Mesenchymal stem cell (in vitro differentiated cells and primary cell): ENCODE measurements around the gene TTC39A.

Source experiments
- DNase-seq: peaks from one replicate; pipeline ENCODE4 v3.0.0-alpha.2; 2013
- H2AFZ ChIP-seq: one replicate; pipeline ENCODE4 v1.6.1; 2013; ENCODE audit warnings: low read depth, mild to moderate bottlenecking, control low read depth, inconsistent platforms, low read length, moderate library complexity
- H2AK5ac ChIP-seq: 2 replicates; pipeline ENCODE4 v1.6.1; 2013; ENCODE audit warnings: low read length, moderate library complexity, mild to moderate bottlenecking, inconsistent platforms; ENCODE audit not compliant: severe bottlenecking
- H2BK120ac ChIP-seq: one replicate; pipeline ENCODE4 v1.6.1; 2013; ENCODE audit warnings: low read depth, mild to moderate bottlenecking, inconsistent platforms, low read length, moderate library complexity
- H2BK12ac ChIP-seq, 2 experiments: one replicate each; pipeline ENCODE4 v1.6.1; 2013; ENCODE audit warnings: inconsistent platforms in 2 of 2, low read length in 2 of 2, mild to moderate bottlenecking in 2 of 2, moderate library complexity in 2 of 2, control low read depth in 1 of 2
- H2BK15ac ChIP-seq: one replicate; pipeline ENCODE4 v1.6.1; 2013; ENCODE audit warnings: mild to moderate bottlenecking, low read depth, inconsistent platforms; ENCODE audit not compliant: poor library complexity, severe bottlenecking
- H2BK5ac ChIP-seq: 2 replicates; pipeline ENCODE4 v1.6.1; 2013; ENCODE audit warnings: low read depth, mild to moderate bottlenecking, low read length, control low read depth, inconsistent platforms; ENCODE audit not compliant: poor library complexity, severe bottlenecking
- H3K14ac ChIP-seq, 2 experiments: one replicate each; pipeline ENCODE4 v1.6.1; 2013; ENCODE audit warnings: inconsistent platforms in 2 of 2, low read length in 2 of 2, control low read depth in 1 of 2, mild to moderate bottlenecking in 1 of 2, moderate library complexity in 1 of 2
- H3K18ac ChIP-seq, 2 experiments: one replicate each; pipeline ENCODE4 v1.6.1; 2013; ENCODE audit warnings: inconsistent platforms in 2 of 2, low read length in 2 of 2, control low read depth in 1 of 2, low read depth in 1 of 2, mild to moderate bottlenecking in 1 of 2
- H3K23ac ChIP-seq, 2 experiments: one replicate each; pipeline ENCODE4 v1.6.1; 2013; ENCODE audit warnings: inconsistent platforms in 2 of 2, low read length in 2 of 2, mild to moderate bottlenecking in 2 of 2, moderate library complexity in 2 of 2, control low read depth in 1 of 2
- H3K27ac ChIP-seq: 2 replicates; pipeline ENCODE4 v1.5.1; 2013; ENCODE audit warnings: mild to moderate bottlenecking, moderate library complexity, low read length, control low read depth, inconsistent platforms; ENCODE audit not compliant: poor library complexity, severe bottlenecking
- H3K27me3 ChIP-seq, 2 experiments: 2 replicates each; pipeline versions ENCODE4 v1.6.1 to v1.7.0; 2013; ENCODE audit warnings: low read length in 2 of 2, mild to moderate bottlenecking in 2 of 2, moderate library complexity in 2 of 2, control low read depth in 1 of 2, inconsistent platforms in 1 of 2; ENCODE audit not compliant: control insufficient read depth in 1 of 2, insufficient read depth in 1 of 2
- H3K36me3 ChIP-seq, 2 experiments: 2 replicates each; pipeline versions ENCODE4 v1.6.1 to v1.7.0; 2013; ENCODE audit warnings: low read length in 2 of 2, control low read depth in 1 of 2, inconsistent platforms in 1 of 2, low read depth in 1 of 2, mild to moderate bottlenecking in 1 of 2; ENCODE audit not compliant: insufficient read depth in 2 of 2, control insufficient read depth in 1 of 2
- H3K4ac ChIP-seq, 2 experiments: one replicate each; pipeline ENCODE4 v1.6.1; 2013; ENCODE audit warnings: inconsistent platforms in 2 of 2, low read length in 2 of 2, mild to moderate bottlenecking in 2 of 2, moderate library complexity in 2 of 2, control low read depth in 1 of 2, low read depth in 1 of 2
- H3K4me1 ChIP-seq: 2 replicates; pipeline ENCODE4 v1.6.1; 2013; ENCODE audit warnings: low read depth, low read length, control low read depth; ENCODE audit not compliant: control insufficient read depth, insufficient read depth
- H3K4me2 ChIP-seq: 2 replicates; pipeline ENCODE4 v1.6.1; 2013; ENCODE audit warnings: low read length, mild to moderate bottlenecking, inconsistent platforms; ENCODE audit not compliant: poor library complexity, severe bottlenecking
- H3K4me3 ChIP-seq, 2 experiments: 2 replicates each; pipeline versions ENCODE4 v1.5.1 to v1.7.0; 2013; ENCODE audit warnings: low read length in 2 of 2, mild to moderate bottlenecking in 2 of 2, control low read depth in 1 of 2, low read depth in 1 of 2; ENCODE audit not compliant: insufficient read depth in 1 of 2
- H3K79me1 ChIP-seq: replicated peaks from 2 replicates; pipeline ENCODE4 v1.6.1; 2013; ENCODE audit warnings: mild to moderate bottlenecking, control low read depth, low read length, inconsistent platforms; ENCODE audit not compliant: poor library complexity, severe bottlenecking
- H3K9ac ChIP-seq: 2 replicates; pipeline ENCODE4 v1.7.0; 2013; ENCODE audit warnings: mild to moderate bottlenecking, low read length, moderate library complexity
- H3K9me3 ChIP-seq: 2 replicates; pipeline ENCODE4 v1.7.0; 2013; ENCODE audit warnings: mild to moderate bottlenecking, low read length; ENCODE audit not compliant: control insufficient read depth
- H4K8ac ChIP-seq: one replicate; pipeline ENCODE4 v1.6.1; 2013; ENCODE audit warnings: inconsistent platforms, mild to moderate bottlenecking, low read length, moderate library complexity
- H4K91ac ChIP-seq: one replicate; pipeline ENCODE4 v1.6.1; 2013; ENCODE audit warnings: mild to moderate bottlenecking, low read length, inconsistent platforms
- WGBS: methylation state at CpG from one replicate; pipeline ENCODE4 v1.1.7; 2013; ENCODE audit warnings: mixed read lengths; 5-methylcytosine and 5-hydroxymethylcytosine counted together

The TTC39A gene

DNA sequence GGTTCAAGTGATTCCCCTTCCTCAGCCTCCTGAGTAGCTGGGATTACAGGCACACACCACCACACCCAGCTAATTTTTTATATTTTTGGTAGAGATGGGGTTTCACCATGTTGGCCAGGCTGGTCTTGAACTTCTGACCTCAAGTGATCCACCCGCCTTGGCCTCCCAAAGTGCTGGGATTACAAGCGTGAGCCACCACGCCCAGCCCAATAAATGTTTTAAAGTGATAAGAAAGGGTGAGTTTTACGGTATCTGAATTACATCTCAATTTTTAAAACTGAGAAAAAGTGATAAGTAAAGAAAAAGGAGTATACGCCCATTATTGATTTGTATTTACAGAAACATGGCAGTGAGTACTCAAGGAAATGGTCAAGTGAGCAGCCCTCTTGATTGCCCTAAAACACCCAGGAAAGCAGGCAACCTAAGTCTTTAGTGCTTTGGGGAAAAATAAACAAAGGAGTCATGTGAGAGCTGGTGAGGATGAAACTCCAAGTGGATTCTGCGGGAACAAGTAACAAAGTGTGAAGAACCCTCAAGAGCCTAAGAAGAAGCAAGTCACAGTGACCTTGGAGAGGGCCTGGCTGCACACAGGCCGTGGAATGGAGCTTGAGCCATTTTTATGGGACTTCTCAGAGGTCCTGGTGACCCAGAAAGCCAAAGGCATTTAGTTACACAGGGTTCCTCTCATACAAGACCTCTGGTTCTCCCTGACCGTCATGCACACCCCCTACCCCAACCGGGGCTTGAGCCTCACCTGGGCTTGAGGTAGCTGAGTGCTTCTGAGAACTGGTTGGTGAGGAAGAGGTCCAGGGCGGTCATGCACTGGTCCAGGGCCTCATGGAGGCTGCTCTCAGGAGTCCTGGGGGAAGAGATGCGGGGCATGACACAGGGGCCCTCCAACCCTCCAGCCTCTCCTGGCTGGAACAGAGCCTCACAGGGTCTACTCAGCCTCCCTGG lies 9.1 kb downstream of the TTC39A start:
- H2AFZ ChIP-seq: no peak overlapping the region
- H3K4me2 ChIP-seq: no peak overlapping the region
- H3K9ac ChIP-seq: no peak overlapping the region
- no peak overlapping the region for H2BK120ac ChIP-seq
- no peaks in the 10 kb centered on the region for H3K79me1 ChIP-seq
- H3K4ac ChIP-seq: no peak overlapping the region
- 84% methylated on average over 10 of the region's 11 CpGs for WGBS
- peak overlapping the region; percentile 62 for H4K8ac ChIP-seq
- no peak overlapping the region for H2BK5ac ChIP-seq
- no peak overlapping the region for H3K14ac ChIP-seq
- no peak overlapping the region for H4K91ac ChIP-seq
- H3K27me3 ChIP-seq: no peaks in the 10 kb centered on the region
- H3K36me3 ChIP-seq: no peaks in the 10 kb centered on the region
- H3K18ac ChIP-seq: no peak overlapping the region
- no peak overlapping the region for H3K23ac ChIP-seq
- no peak overlapping the region for H3K4me3 ChIP-seq
- H2AK5ac ChIP-seq: peak overlapping the region; percentile 57
- H3K4me1 ChIP-seq: peaks cover 21% of the 10 kb centered on the region
- H2BK15ac ChIP-seq: peak overlapping the region; percentile 44
- no peak overlapping the region for H3K27ac ChIP-seq
- H3K9me3 ChIP-seq: no peaks in the 10 kb centered on the region
- peak overlapping the region in 1 of 2 experiments; percentile 29 for H2BK12ac ChIP-seq
- peak; percentile 36 for DNase-seq

DNA sequence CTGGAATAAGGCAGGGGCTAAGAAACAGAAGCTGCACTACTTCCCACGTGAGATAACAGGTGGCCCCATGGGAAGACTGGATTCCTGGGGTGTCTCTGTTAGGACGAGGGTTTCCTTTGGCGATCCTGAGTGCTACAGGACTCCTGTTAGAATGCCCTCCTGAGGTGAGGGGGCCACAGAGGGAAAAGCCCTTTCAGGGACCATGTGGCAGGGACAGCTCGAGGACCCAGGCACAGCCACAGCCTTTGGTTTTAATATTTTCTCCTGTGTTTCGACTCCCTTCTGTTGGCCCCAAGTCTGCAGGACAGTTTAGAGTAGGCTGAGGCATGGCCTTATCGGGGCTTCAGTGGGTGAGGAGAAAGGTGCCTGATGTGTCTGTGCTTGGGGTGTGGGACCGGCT lies 12.6 kb downstream of the TTC39A start:
- Histone ChIP-seq H4K8ac (no peak overlapping the region), H3K4me3 (no peak overlapping the region), H2AFZ (no peak overlapping the region), H3K9me3 (no peaks in the 10 kb centered on the region), H3K18ac (no peak overlapping the region), H3K9ac (no peak overlapping the region), H3K36me3 (no peaks in the 10 kb centered on the region), H3K4me1 (peaks cover 47% of the 10 kb centered on the region), H3K4ac (no peak overlapping the region), H3K14ac (no peak overlapping the region), H3K4me2 (no peak overlapping the region), H4K91ac (no peak overlapping the region), H3K27me3 (no peaks in the 10 kb centered on the region), H3K27ac (no peak overlapping the region), H2AK5ac (peak overlapping the region; percentile 72), H3K79me1 (no peaks in the 10 kb centered on the region), H2BK15ac (no peak overlapping the region), H2BK5ac (no peak overlapping the region), H2BK12ac (no peak overlapping the region), H2BK120ac (no peak overlapping the region), H3K23ac (no peak overlapping the region)
- no peak for DNase-seq
- WGBS: 91% methylated on average over 7 of the region's 7 CpGs

DNA sequence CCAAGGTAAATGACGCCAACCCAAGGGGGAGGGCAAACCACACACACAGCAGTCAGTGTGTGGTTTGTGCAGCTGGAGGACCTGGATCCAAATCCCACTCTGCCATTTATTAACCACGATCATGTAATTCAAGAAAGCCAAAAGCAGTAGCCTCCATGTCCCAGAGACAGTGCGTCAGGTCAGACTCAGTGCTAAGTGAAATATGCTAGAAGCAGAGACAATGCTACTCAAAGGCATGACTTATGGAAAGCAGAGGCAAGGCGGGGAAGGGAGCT lies 13.6 kb downstream of the TTC39A start:
- Histone ChIP-seq H2BK120ac (no peak overlapping the region), H2BK5ac (no peak overlapping the region), H3K9ac (no peak overlapping the region), H2BK12ac (no peak overlapping the region), H3K4me3 (no peak overlapping the region), H3K4me2 (no peak overlapping the region), H3K27ac (peak overlapping the region; percentile 69), H3K14ac (no peak overlapping the region), H4K8ac (no peak overlapping the region), H3K4ac (no peak overlapping the region), H2AFZ (no peak overlapping the region), H3K27me3 (no peaks in the 10 kb centered on the region), H3K36me3 (no peaks in the 10 kb centered on the region), H3K9me3 (no peaks in the 10 kb centered on the region), H3K79me1 (no peaks in the 10 kb centered on the region), H4K91ac (no peak overlapping the region), H2BK15ac (no peak overlapping the region), H3K4me1 (peaks cover 47% of the 10 kb centered on the region), H3K18ac (no peak overlapping the region), H3K23ac (no peak overlapping the region), H2AK5ac (no peak overlapping the region)
- WGBS: 95% methylated on average over 4 of the region's 4 CpGs
- DNase-seq: no peak

DNA sequence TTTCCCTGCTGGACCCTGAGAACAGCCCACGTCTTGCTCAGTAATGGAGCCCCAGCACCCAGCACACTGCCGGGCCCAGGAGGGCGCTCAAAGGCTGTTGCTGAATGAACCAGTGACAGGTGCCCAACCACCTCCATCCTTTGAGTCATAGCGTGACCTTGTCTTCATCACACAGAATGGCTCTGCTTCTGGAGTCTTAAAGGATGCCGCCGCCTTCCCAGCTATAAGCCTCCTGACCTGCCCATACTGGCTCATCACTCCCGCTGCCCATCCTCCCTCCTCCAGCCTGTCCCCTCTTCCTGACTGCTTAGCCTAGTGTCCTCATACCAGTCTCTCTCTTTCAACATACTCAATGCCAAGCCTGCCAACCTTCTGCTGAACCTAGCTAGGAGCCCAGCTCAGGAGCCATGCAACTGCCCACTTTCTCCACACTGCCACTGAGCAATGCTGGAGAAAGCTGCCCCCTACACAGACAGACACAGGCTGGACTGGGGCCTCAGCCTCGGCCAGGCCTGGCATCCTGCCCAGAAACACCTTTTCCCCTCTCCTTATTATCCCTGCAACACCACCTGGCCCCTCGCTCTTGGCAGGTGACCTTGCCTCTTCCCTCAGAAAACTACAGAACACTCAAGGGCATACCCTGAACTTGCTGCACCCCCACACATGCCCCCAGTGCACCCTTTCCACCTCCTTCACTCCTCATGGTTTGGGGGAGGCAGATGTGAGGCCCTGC lies 14.1 kb downstream of the TTC39A start:
- DNase-seq: no peak
- Histone ChIP-seq H3K27me3 (no peaks in the 10 kb centered on the region), H3K4me3 (no peak overlapping the region), H3K27ac (peak overlapping the region; percentile 61), H2BK5ac (no peak overlapping the region), H3K36me3 (no peaks in the 10 kb centered on the region), H2BK12ac (no peak overlapping the region), H3K79me1 (no peaks in the 10 kb centered on the region), H4K8ac (no peak overlapping the region), H4K91ac (no peak overlapping the region), H2AFZ (no peak overlapping the region), H2BK120ac (no peak overlapping the region), H3K4ac (no peak overlapping the region), H3K4me1 (peaks cover 47% of the 10 kb centered on the region), H3K14ac (no peak overlapping the region), H2BK15ac (no peak overlapping the region), H2AK5ac (peak overlapping the region; percentile 69), H3K9ac (no peak overlapping the region), H3K18ac (no peak overlapping the region), H3K23ac (no peak overlapping the region), H3K9me3 (no peaks in the 10 kb centered on the region), H3K4me2 (no peak overlapping the region)
- WGBS: 95% methylated on average over 9 of the region's 9 CpGs
